Skeletal muscle satellite cell (primary cell): ENCODE results near the gene FAIM.

Experiments
- H3K27me3 ChIP-seq: 2 replicates; pipeline ENCODE4 v1.7.0; 2013; ENCODE audit warnings: low read length; ENCODE audit not compliant: control insufficient read depth, insufficient read depth
- H3K36me3 ChIP-seq: 2 replicates; pipeline ENCODE4 v1.7.0; 2013; ENCODE audit warnings: mild to moderate bottlenecking, control low read depth, low read length; ENCODE audit not compliant: insufficient read depth
- H3K4me1 ChIP-seq: 2 replicates; pipeline ENCODE4 v1.7.0; 2013; ENCODE audit warnings: low read length; ENCODE audit not compliant: control insufficient read depth, insufficient read depth
- H3K4me2 ChIP-seq: 2 replicates; pipeline ENCODE4 v1.7.0; 2013; ENCODE audit warnings: mild to moderate bottlenecking, low read length
- H3K4me3 ChIP-seq: 2 replicates; pipeline ENCODE4 v1.7.0; 2013; ENCODE audit warnings: low read length
- H3K9ac ChIP-seq: 2 replicates; pipeline ENCODE4 v1.7.0; 2013; ENCODE audit warnings: mild to moderate bottlenecking, low read depth, low read length, moderate library complexity
- H3K9me3 ChIP-seq: replicated peaks from 2 replicates; pipeline ENCODE4 v1.7.0; 2013; ENCODE audit warnings: mild to moderate bottlenecking, control low read depth, low read length

The FAIM gene

GRCh38 chr3:138682648-138683047 is 74.1 kb downstream of the FAIM start:
- peaks cover 13% of the 10 kb centered on the region for H3K4me1 ChIP-seq
- H3K27me3 ChIP-seq, result no peaks in the 10 kb centered on the region
- H3K4me2 ChIP-seq, result no peak overlapping the region
- no peak overlapping the region for H3K4me3 ChIP-seq
- H3K9ac ChIP-seq, result no peak overlapping the region
- H3K36me3 ChIP-seq, result peaks cover 5% of the 10 kb centered on the region
- H3K9me3 ChIP-seq, result no peaks in the 10 kb centered on the region
